Activated CD8-positive, alpha-beta memory T cell treated with anti-CD3 and anti-CD28 coated beads, Interleukin-2, amount 10 ng/mL, durations not matched to agents 7 days and 5 days (primary cell): ENCODE data around the gene PDZRN3. TPM values are rescaled to one million over a fixed set of nuclear protein-coding genes. Genes with fewer than 3 reads are reported as not detected.

Experiments
- ATAC-seq: fragments of 150-1000 bp; cut with Tn5 transposase; one replicate; pipeline ENCODE4 v1.10.0; 2021; ENCODE audit warnings: moderate library complexity
- CTCF ChIA-PET: fragments of 350-600 bp; sonication (Branson Sonifier 250); formaldehyde crosslinking; loops from one replicate; lab custom pipeline; 2021; ENCODE audit warnings: antibody characterized with exemption; lab: Charles Lee
- DNase-seq: peaks from one replicate; pipeline ENCODE4 v3.0.0-alpha.2; 2020
- H3K27ac Mint-ChIP-seq: one replicate; pipeline ENCODE4 v1.8.0; 2021; ENCODE audit warnings: mild to moderate bottlenecking, mixed read lengths
- H3K27me3 Mint-ChIP-seq: one replicate; pipeline ENCODE4 v1.8.0; 2021; ENCODE audit warnings: mixed read lengths
- H3K36me3 Mint-ChIP-seq: one replicate; pipeline ENCODE4 v1.8.0; 2021; ENCODE audit warnings: mild to moderate bottlenecking, mixed read lengths
- H3K4me1 Mint-ChIP-seq: one replicate; pipeline ENCODE4 v1.8.0; 2021; ENCODE audit warnings: mixed read lengths
- H3K4me3 Mint-ChIP-seq: one replicate; pipeline ENCODE4 v1.8.0; 2021; ENCODE audit warnings: mild to moderate bottlenecking, moderate library complexity, mixed read lengths
- H3K9me3 Mint-ChIP-seq: one replicate; pipeline ENCODE4 v1.8.0; 2022; ENCODE audit warnings: low read depth, mixed read lengths
- total RNA-seq, 2 experiments: library from RNA; stranded (reverse); gene quantifications; one replicate each; pipeline ENCODE4 v1.2.3, GENCODE V29; 2021

PDZRN3 gene
- total RNA-seq, 2 experiments from 2014 or later = not detected

- no peak for ATAC-seq
- H3K27me3 Mint-ChIP-seq = no peaks in the 10 kb centered on the region
- no peaks in the 10 kb centered on the region for H3K36me3 Mint-ChIP-seq
These were observed 94.7 kb downstream of the PDZRN3 start for GRCh38 chr3:73530022-73530396.

GRCh38 chr3:73529308-73530021 lies 95.3 kb downstream of the PDZRN3 start:
- CTCF ChIA-PET = no interaction called here
- Mint-ChIP-seq H3K27me3 (no peaks in the 10 kb centered on the region), H3K9me3 (no peaks in the 10 kb centered on the region), H3K4me3 (no peak overlapping the region), H3K4me1 (no peaks in the 10 kb centered on the region), H3K36me3 (no peaks in the 10 kb centered on the region), H3K27ac (no peak overlapping the region)
- DNase-seq = no peak
- ATAC-seq = no peak

More at GRCh38 chr3:73530022-73530396, 94.7 kb downstream of the PDZRN3 start:
- H3K4me1 Mint-ChIP-seq = no peaks in the 10 kb centered on the region
- no peak overlapping the region for H3K4me3 Mint-ChIP-seq
- H3K27ac Mint-ChIP-seq = no peak overlapping the region
- CTCF ChIA-PET = no interaction called here
- H3K9me3 Mint-ChIP-seq = no peaks in the 10 kb centered on the region
- no peak for DNase-seq

- H3K27me3 Mint-ChIP-seq = no peaks in the 10 kb centered on the region
- no peaks in the 10 kb centered on the region for H3K36me3 Mint-ChIP-seq
- no peak overlapping the region for H3K4me3 Mint-ChIP-seq
- CTCF ChIA-PET = no interaction called here
- no peaks in the 10 kb centered on the region for H3K9me3 Mint-ChIP-seq
- ATAC-seq (no peak), DNase-seq (no peak)
- no peaks in the 10 kb centered on the region for H3K4me1 Mint-ChIP-seq
- no peak overlapping the region for H3K27ac Mint-ChIP-seq
These were observed 99.2 kb downstream of the PDZRN3 start for GRCh38 chr3:73525591-73525990.

- CTCF ChIA-PET = no interaction called here
- Mint-ChIP-seq H3K27me3 (no peaks in the 10 kb centered on the region), H3K27ac (no peak overlapping the region), H3K9me3 (no peaks in the 10 kb centered on the region), H3K4me1 (no peaks in the 10 kb centered on the region), H3K4me3 (no peak overlapping the region), H3K36me3 (no peaks in the 10 kb centered on the region)
- ATAC-seq (no peak), DNase-seq (no peak)
These were observed 101.1 kb downstream of the PDZRN3 start for GRCh38 chr3:73523661-73524060.

GRCh38 chr3:73521734-73522336 lies 102.9 kb downstream of the PDZRN3 start:
- no peak for ATAC-seq
- CTCF ChIA-PET = no interaction called here

GRCh38 chr3:73520931-73521461 lies 103.7 kb downstream of the PDZRN3 start:
- no peak overlapping the region for H3K27ac Mint-ChIP-seq
- no peaks in the 10 kb centered on the region for H3K4me1 Mint-ChIP-seq
- CTCF ChIA-PET = no interaction called here
- H3K36me3 Mint-ChIP-seq = no peaks in the 10 kb centered on the region
- no peaks in the 10 kb centered on the region for H3K9me3 Mint-ChIP-seq
- DNase-seq (no peak), ATAC-seq (no peak)
- H3K27me3 Mint-ChIP-seq = no peaks in the 10 kb centered on the region
- no peak overlapping the region for H3K4me3 Mint-ChIP-seq

More at GRCh38 chr3:73521734-73522336, 102.9 kb downstream of the PDZRN3 start:
- Mint-ChIP-seq H3K9me3 (no peaks in the 10 kb centered on the region), H3K4me1 (no peaks in the 10 kb centered on the region), H3K27me3 (no peaks in the 10 kb centered on the region), H3K36me3 (no peaks in the 10 kb centered on the region), H3K4me3 (no peak overlapping the region), H3K27ac (no peak overlapping the region)
- DNase-seq = no peak

- Mint-ChIP-seq H3K36me3 (no peaks in the 10 kb centered on the region), H3K4me3 (no peak overlapping the region), H3K4me1 (no peaks in the 10 kb centered on the region), H3K27me3 (no peaks in the 10 kb centered on the region), H3K9me3 (no peaks in the 10 kb centered on the region), H3K27ac (no peak overlapping the region)
- DNase-seq (no peak), ATAC-seq (no peak)
- CTCF ChIA-PET = no interaction called here
These were observed 108.1 kb downstream of the PDZRN3 start for GRCh38 chr3:73516631-73517030.

GRCh38 chr3:73513260-73513659 lies 111.5 kb downstream of the PDZRN3 start:
- H3K4me1 Mint-ChIP-seq = no peaks in the 10 kb centered on the region
- no peaks in the 10 kb centered on the region for H3K36me3 Mint-ChIP-seq
- CTCF ChIA-PET = no interaction called here
- H3K27ac Mint-ChIP-seq = no peak overlapping the region
- H3K4me3 Mint-ChIP-seq = no peak overlapping the region
- no peak for ATAC-seq
- DNase-seq = no peak
- no peaks in the 10 kb centered on the region for H3K9me3 Mint-ChIP-seq
- no peaks in the 10 kb centered on the region for H3K27me3 Mint-ChIP-seq

GRCh38 chr3:73511571-73512525 lies 112.9 kb downstream of the PDZRN3 start:
- CTCF ChIA-PET = no interaction called here
- Mint-ChIP-seq H3K9me3 (no peaks in the 10 kb centered on the region), H3K27ac (no peak overlapping the region), H3K36me3 (no peaks in the 10 kb centered on the region), H3K27me3 (no peaks in the 10 kb centered on the region), H3K4me3 (no peak overlapping the region), H3K4me1 (no peaks in the 10 kb centered on the region)
- no peak for ATAC-seq
- no peak for DNase-seq

- no peaks in the 10 kb centered on the region for H3K36me3 Mint-ChIP-seq
- ATAC-seq = no peak
- CTCF ChIA-PET = no interaction called here
- H3K27me3 Mint-ChIP-seq = no peaks in the 10 kb centered on the region
- DNase-seq = no peak
- H3K4me1 Mint-ChIP-seq = no peaks in the 10 kb centered on the region
- no peak overlapping the region for H3K27ac Mint-ChIP-seq
- no peaks in the 10 kb centered on the region for H3K9me3 Mint-ChIP-seq
- H3K4me3 Mint-ChIP-seq = no peak overlapping the region
These were observed 114.0 kb downstream of the PDZRN3 start for GRCh38 chr3:73510784-73511183.

GRCh38 chr3:73510334-73510733 lies 114.4 kb downstream of the PDZRN3 start:
- Mint-ChIP-seq H3K4me1 (no peaks in the 10 kb centered on the region), H3K4me3 (no peak overlapping the region), H3K27ac (no peak overlapping the region), H3K9me3 (no peaks in the 10 kb centered on the region), H3K36me3 (no peaks in the 10 kb centered on the region), H3K27me3 (no peaks in the 10 kb centered on the region)
- no peak for ATAC-seq
- DNase-seq = no peak
- CTCF ChIA-PET = no interaction called here

- CTCF ChIA-PET = no interaction called here
- Mint-ChIP-seq H3K4me3 (no peak overlapping the region), H3K27ac (no peak overlapping the region), H3K9me3 (no peaks in the 10 kb centered on the region), H3K4me1 (no peaks in the 10 kb centered on the region), H3K27me3 (no peaks in the 10 kb centered on the region), H3K36me3 (no peaks in the 10 kb centered on the region)
- ATAC-seq (no peak), DNase-seq (no peak)
These were observed 114.9 kb downstream of the PDZRN3 start for GRCh38 chr3:73509816-73510215.

- DNase-seq (no peak), ATAC-seq (no peak)
- Mint-ChIP-seq H3K9me3 (no peaks in the 10 kb centered on the region), H3K27me3 (no peaks in the 10 kb centered on the region), H3K27ac (no peak overlapping the region), H3K36me3 (no peaks in the 10 kb centered on the region), H3K4me3 (no peak overlapping the region), H3K4me1 (no peaks in the 10 kb centered on the region)
- CTCF ChIA-PET = interaction anchor here (1.1 to 1.8 kb wide), 2 partner anchors 14 to 31 kb away, joined by 3 to 6 read pairs; no protein-coding TSS in a partner anchor
These were observed 115.7 kb downstream of the PDZRN3 start for GRCh38 chr3:73509066-73509465.
